Heart right ventricle (tissue), 16 donors: Measurements from ENCODE around the gene SPANXN4. TPM values are rescaled to one million over a fixed set of nuclear protein-coding genes. Genes with fewer than 3 reads are reported as not detected.

Experiments used
- ATAC-seq, 8 donors: fragments of 200-7000 bp; cut with Tn5 transposase; one replicate each; pipeline ENCODE4 v1.9.1; 2020; ENCODE audit warnings: mild to moderate bottlenecking in 8 of 8, moderate library complexity in 8 of 8, moderate number of reproducible peaks in 1 of 8
- DNase-seq, 2 donors: peaks; one replicate each; pipeline ENCODE4 v3.0.0-alpha.2; 2020
- H3K27ac ChIP-seq, 10 donors: fragments of 200-600 bp; sonication (generic) in 2 of 10; one replicate each; pipeline versions ENCODE4 v1.5.0 to v1.8.0; 2020 to 2022; ENCODE audit warnings: mild to moderate bottlenecking in 3 of 10
- H3K27me3 ChIP-seq, 7 donors: fragments of 200-600 bp; one replicate each; pipeline ENCODE4 v1.8.0; 2021 to 2022; ENCODE audit warnings: mild to moderate bottlenecking in 2 of 7
- H3K36me3 ChIP-seq, 9 donors: fragments of 200-600 bp; sonication (generic) in 1 of 9; one replicate each; pipeline versions ENCODE4 v1.5.0 to v1.8.0; 2020 to 2022; ENCODE audit warnings: mild to moderate bottlenecking in 2 of 9
- H3K4me1 ChIP-seq, 9 donors: fragments of 200-600 bp; sonication (generic) in 1 of 9; one replicate each; pipeline versions ENCODE4 v1.5.0 to v1.8.0; 2020 to 2022; ENCODE audit warnings: mild to moderate bottlenecking in 4 of 9
- H3K4me3 ChIP-seq, 10 donors: fragments of 200-600 bp; sonication (generic) in 2 of 10; one replicate each; pipeline versions ENCODE4 v1.5.0 to v1.8.0; 2020 to 2022; ENCODE audit warnings: mild to moderate bottlenecking in 7 of 10, moderate library complexity in 2 of 10
- H3K9me3 ChIP-seq, 11 donors: fragments of 200-600 bp in 10 of 11; sonication (generic) in 2 of 11; one replicate each; pipeline versions ENCODE4 v1.5.0 to v1.8.0; 2013 to 2022; ENCODE audit warnings: mild to moderate bottlenecking in 2 of 11, control low read depth in 1 of 11, moderate library complexity in 1 of 11
- CTCF ChIP-seq, 9 donors: fragments of 200-600 bp; sonication (generic) in 2 of 9; IDR thresholded peaks; one replicate each; pipeline versions ENCODE4 v1.5.0 to v1.8.0; 2021 to 2022; ENCODE audit warnings: antibody characterized with exemption in 9 of 9, mild to moderate bottlenecking in 5 of 9, moderate library complexity in 1 of 9
- WGBS, 2 donors: extraction: QIAGEN DNeasy Blood & Tissue Kit; methylation state at CpG; one replicate each; pipeline ENCODE4 v1.1.7; 2013; ENCODE audit warnings: inconsistent platforms in 1 of 2; 5-methylcytosine and 5-hydroxymethylcytosine counted together
- intact Hi-C, 10 donors: fragments of 100-400 bp; cut with DNase I; formaldehyde crosslinking; loops; one replicate each; pipeline versions ENCODE4 v1.11.1 to v1.14.2; 2022
- polyA plus RNA-seq, 2 donors: library from polyadenylated mRNA; stranded (reverse); fragments of 200-250 nt; gene quantifications; one replicate each; pipeline ENCODE4 v1.2.3, GENCODE V29; 2013
- total RNA-seq, 10 donors: library from RNA; stranded (reverse); fragmentation: NEBNext Ultra II Directional in 3 of 10; extraction: Animal tissue kit (Norgen Biotek cat#: 25700) in 3 of 10; gene quantifications; one replicate each; pipeline versions ENCODE4 v1.2.1 to v1.2.4, GENCODE V29; 2021 to 2023
- donor health status: Arrhythmogenic right ventricular cardiomyopathy.
- donor health status: ischemic (EF 13 %, LVEDD 7.1; RV severe dilation, severe dysfunction).
- donor health status: healthy with polysubstance abuse.
- donor health status: DM: no; HTN: yes; CAD: no.
- donor health status: DM: no; HTN: no; CAD: no.
- donor health status: ischemic (EF 25% LVEDD 6.9; RV normal size, moderate dysfunction).
- donor health status: ischemic (EF 25% LVEDD 5.7; RV mildly dilated, moderate dysfunction).
- donor health status: healthy.
- donor health status: DM: yes; HTN: yes; CAD: no.
- donor health status: Ischemic cardiomyopathy.
- donor health status: ischemic (EF 35%, LVEDD 5.7; RV mildly dilated, moderate dysfunction).
- donor health status: nonischemic (EF 11% LVEDD 7.7; RV severe dilation, severe dysfunction).
- donor health status: DM: yes; HTN: yes; CAD: no.
- donor health status: PGD.
- donor health status: ischemic (EF 29% LVEDD 5.4; RV normal size, mild dysfunction).
- donor health status: nonischemic (EF 23%, LVEDD 6.1; RV moderate dilation, normal function).

The SPANXN4 gene
- total and polyA plus RNA-seq, 12 donors: not detected

DNA sequence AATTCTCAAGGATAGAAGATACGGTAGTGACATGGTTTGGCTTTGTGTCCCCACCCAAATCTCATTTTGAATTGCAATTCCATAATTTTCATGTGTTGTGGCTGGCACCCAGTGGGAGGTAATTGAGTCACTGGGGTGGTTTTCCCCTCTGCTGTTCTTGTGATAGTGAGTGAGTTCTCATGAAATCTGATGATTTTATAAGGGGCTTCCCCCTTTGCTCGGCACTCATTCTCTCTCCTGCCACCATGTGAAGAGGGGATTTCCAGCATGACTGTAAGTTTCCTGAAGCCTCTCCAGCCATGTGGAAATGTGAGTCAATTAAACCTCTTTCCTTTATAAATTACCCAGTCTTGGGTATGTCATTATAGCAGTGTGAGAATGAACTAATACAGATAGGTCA, 8.5 kb upstream of the SPANXN4 start:
- ATAC-seq: no peak
- intact Hi-C loops: no loop called here
- no peaks in the 10 kb centered on the region for H3K4me1 ChIP-seq
- no peak for TF ChIP-seq CTCF (IDR thresholded peaks at IDR 0.05)
- peaks cover 0 to 7% (median 0%) of the 10 kb centered on the region in 11 donors for H3K9me3 ChIP-seq
- no peak overlapping the region for H3K27ac ChIP-seq
- DNase-seq: no peak
- no peaks in the 10 kb centered on the region for H3K27me3 ChIP-seq
- H3K4me3 ChIP-seq: no peak overlapping the region
- 77 to 92% methylated on average over 2 of the region's 2 CpGs for WGBS, 2 donors
- no peaks in the 10 kb centered on the region for H3K36me3 ChIP-seq

DNA sequence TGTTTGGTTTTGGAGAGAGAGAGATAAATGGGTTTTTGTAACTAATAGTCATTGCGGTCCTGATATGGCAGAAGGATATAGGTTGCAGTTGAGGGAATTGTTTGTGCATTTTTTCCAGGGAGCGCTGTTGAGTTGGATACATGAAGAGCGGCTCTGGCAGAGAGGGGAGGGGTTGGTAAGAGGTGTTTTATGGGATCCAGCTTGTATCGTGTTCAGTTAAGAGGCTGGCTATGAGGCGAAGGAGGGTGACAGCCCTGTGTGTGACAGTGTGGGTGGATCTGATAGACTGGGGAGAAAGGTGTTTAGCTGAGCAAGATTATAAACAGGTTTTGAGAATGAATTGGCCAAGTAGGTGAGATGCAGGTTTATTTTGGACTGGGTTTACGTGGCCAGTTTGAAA, 1.5 kb downstream of the SPANXN4 start:
- Histone ChIP-seq H3K27me3 (no peaks in the 10 kb centered on the region), H3K9me3 (peaks cover 0 to 4% (median 0%) of the 10 kb centered on the region in 11 donors), H3K27ac (no peak overlapping the region), H3K4me3 (no peak overlapping the region), H3K36me3 (no peaks in the 10 kb centered on the region), H3K4me1 (no peaks in the 10 kb centered on the region)
- ATAC-seq: no peak
- WGBS, 2 donors: 66 to 70% methylated on average over 6 of the region's 6 CpGs
- no peak for TF ChIP-seq CTCF (IDR thresholded peaks at IDR 0.05)
- intact Hi-C loops: no loop called here
- DNase-seq: no peak

- DNase-seq (no peak), ATAC-seq (no peak)
- H3K4me3 ChIP-seq: no peak overlapping the region
- intact Hi-C loops: no loop called here
- no peak overlapping the region for H3K27ac ChIP-seq
- no peaks in the 10 kb centered on the region for H3K36me3 ChIP-seq
- peaks cover 0 to 7% (median 0%) of the 10 kb centered on the region in 11 donors for H3K9me3 ChIP-seq
- TF ChIP-seq CTCF (IDR thresholded peaks at IDR 0.05): no peak
- H3K27me3 ChIP-seq: no peaks in the 10 kb centered on the region
- WGBS, 2 donors: 41 to 88% methylated on average over 2 of the region's 2 CpGs
- H3K4me1 ChIP-seq: no peaks in the 10 kb centered on the region
Measured at GRCh38 chrX:143047511-143047910, 21.8 kb downstream of the SPANXN4 start.

DNA sequence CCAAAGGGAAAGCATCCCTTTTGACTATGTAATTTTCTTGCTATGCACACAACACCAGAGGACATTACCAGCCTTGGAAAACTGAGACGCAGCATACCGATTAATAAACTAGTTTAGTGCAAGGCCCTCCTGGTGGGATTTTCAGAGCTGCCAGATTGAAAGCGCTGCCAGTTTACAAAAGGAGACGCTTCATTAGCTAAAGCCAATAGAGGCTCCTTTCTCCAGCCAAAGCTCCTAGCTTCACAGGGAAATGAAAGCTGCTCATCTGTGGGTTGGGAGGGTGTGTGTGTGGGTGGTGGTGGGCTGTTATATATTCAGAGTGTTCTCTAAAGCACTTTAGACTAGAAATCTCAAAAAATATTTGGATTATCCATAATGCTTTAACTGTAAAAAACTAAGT, 32.4 kb downstream of the SPANXN4 start:
- intact Hi-C loops: no loop called here
- Histone ChIP-seq H3K27me3 (no peaks in the 10 kb centered on the region), H3K9me3 (no peaks in the 10 kb centered on the region), H3K27ac (no peak overlapping the region), H3K4me1 (no peaks in the 10 kb centered on the region), H3K36me3 (no peaks in the 10 kb centered on the region), H3K4me3 (no peak overlapping the region)
- TF ChIP-seq CTCF (IDR thresholded peaks at IDR 0.05): no peak
- ATAC-seq (no peak), DNase-seq (no peak)
- 69 to 72% methylated on average over 4 of the region's 4 CpGs for WGBS, 2 donors
